Pancreas (tissue), 10 donors: ENCODE data around the gene SLC6A19. TPM values are rescaled to one million over a fixed set of nuclear protein-coding genes. Genes with fewer than 3 reads are reported as not detected.

Source experiments
- ATAC-seq, 4 donors: fragments of 200-7000 bp; cut with Tn5 transposase; one replicate each; pipeline versions ENCODE4 v1.8.0 to v1.9.1; 2020; ENCODE audit warnings: mild to moderate bottlenecking in 4 of 4, moderate library complexity in 4 of 4
- DNase-seq, 6 donors: peaks; one replicate each; pipeline ENCODE4 v3.0.0-alpha.2; 2020
- FAIRE-seq: peaks from 2 replicates; lab custom pipeline; 2012; peaks lifted over from hg19 to GRCh38; lab: Jason Lieb, UNC
- H3K27ac ChIP-seq, 4 donors: fragments of 200-600 bp; sonication (generic); 1 replicate in 3 of 4; 2 replicates in 1 of 4; pipeline versions ENCODE4 v1.5.0 to v1.8.0; 2020
- H3K27me3 ChIP-seq, 4 donors: fragments of 200-600 bp; one replicate each; pipeline ENCODE4 v1.8.0; 2021
- H3K36me3 ChIP-seq, 3 donors: fragments of 200-600 bp; sonication (generic) in 1 of 3; one replicate each; pipeline versions ENCODE4 v1.5.0 to v1.8.0; 2020 to 2021
- H3K4me1 ChIP-seq, 3 donors: fragments of 200-600 bp; one replicate each; pipeline ENCODE4 v1.8.0; 2021
- H3K4me3 ChIP-seq, 4 donors: fragments of 200-600 bp; sonication (generic) in 2 of 4; one replicate each; pipeline versions ENCODE4 v1.5.0 to v1.8.0; 2020 to 2021
- H3K9me3 ChIP-seq, 4 donors: fragments of 200-600 bp; one replicate each; pipeline ENCODE4 v1.8.0; 2021
- WGBS, 2 donors: extraction: QIAGEN DNeasy Blood & Tissue Kit; methylation state at CpG; one replicate each; pipeline ENCODE4 v1.1.7; 2013; 5-methylcytosine and 5-hydroxymethylcytosine counted together
- intact Hi-C, 3 donors: fragments of 100-400 bp; cut with DNase I; formaldehyde crosslinking; loops; one replicate each; pipeline versions ENCODE4 v1.11.1 to v1.14.2; 2022
- polyA plus RNA-seq, 2 donors: library from polyadenylated mRNA; stranded (reverse); fragments of 200-250 nt; gene quantifications; one replicate each; pipeline ENCODE4 v1.2.3, GENCODE V29; 2013
- total RNA-seq, 6 donors: library from RNA; stranded (reverse); fragmentation: NEBNext Ultra II Directional in 4 of 6; extraction: Animal tissue kit (Norgen Biotek cat#: 25700) in 4 of 6; gene quantifications; one replicate each; pipeline versions ENCODE4 v1.2.1 to v1.2.4, GENCODE V29; 2021 to 2023
- TF ChIP-seq, protein P1 (sequence below), 4 donors: fragments of 200-600 bp; sonication (generic) in 3 of 4; IDR thresholded peaks; one replicate each; pipeline versions ENCODE4 v1.5.0 to v1.8.0; 2021; ENCODE audit warnings: antibody characterized with exemption in 4 of 4
- donor health status: healthy with polysubstance abuse.
- donor health status: DM: no; HTN: no; CAD: no; lungs with moderate emphysema.
- donor health status: DM: no; HTN: no; CAD: no.
- donor health status: control.
- donor health status: control.
- donor health status: Bipolar disorder and iron deficiency.
- donor health status: DM: yes; HTN: yes; CAD: no.
- donor health status: DM: no; HTN: no; CAD: no.
- donor health status: DM: no; HTN: no; CAD: no.
- donor health status: DM: yes; HTN: yes; CAD: no.

The SLC6A19 gene
- total and polyA plus RNA-seq, 8 donors = 0.08 to 3.9 (median 0.29) TPM

DNA sequence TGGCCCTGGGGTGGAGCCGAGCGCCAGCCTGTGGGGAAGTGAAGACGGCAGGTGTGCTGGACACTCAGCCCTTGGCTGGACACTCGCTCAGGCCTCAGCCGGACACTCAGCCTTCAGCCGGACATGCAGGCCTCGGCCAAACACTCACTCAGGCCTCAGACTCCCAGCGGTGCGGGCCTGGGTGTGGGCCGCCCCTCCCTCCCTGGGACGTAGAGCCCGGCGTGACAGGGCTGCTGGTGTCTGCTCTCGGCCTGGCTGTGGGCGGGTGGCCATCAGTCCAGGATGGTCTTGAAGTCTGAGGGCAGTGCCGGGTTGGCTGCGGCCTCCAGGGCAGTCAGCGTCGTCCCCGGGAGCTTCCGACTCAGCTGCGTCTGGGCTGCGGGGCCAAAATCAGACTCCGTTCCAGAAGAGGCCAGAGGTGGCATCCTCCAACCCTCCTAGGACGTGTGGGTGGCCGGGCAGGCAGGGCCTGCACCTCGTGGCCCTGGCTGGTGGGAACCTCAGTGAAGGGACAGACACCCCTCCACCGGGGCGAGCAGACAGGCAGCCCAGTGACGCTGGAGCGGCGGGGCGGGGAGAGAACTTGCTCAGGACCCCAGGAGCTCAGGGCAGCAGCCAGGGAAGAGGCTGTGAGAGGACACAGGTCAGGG is 52.2 kb downstream of the SLC6A19 start:
- intact Hi-C loops = no loop called here
- no peaks in the 10 kb centered on the region for H3K36me3 ChIP-seq
- H3K4me3 ChIP-seq = no peak overlapping the region
- H3K27ac ChIP-seq = no peak overlapping the region
- no peaks in the 10 kb centered on the region for H3K4me1 ChIP-seq
- no peaks in the 10 kb centered on the region for H3K9me3 ChIP-seq
- TF ChIP-seq, protein P1, sequence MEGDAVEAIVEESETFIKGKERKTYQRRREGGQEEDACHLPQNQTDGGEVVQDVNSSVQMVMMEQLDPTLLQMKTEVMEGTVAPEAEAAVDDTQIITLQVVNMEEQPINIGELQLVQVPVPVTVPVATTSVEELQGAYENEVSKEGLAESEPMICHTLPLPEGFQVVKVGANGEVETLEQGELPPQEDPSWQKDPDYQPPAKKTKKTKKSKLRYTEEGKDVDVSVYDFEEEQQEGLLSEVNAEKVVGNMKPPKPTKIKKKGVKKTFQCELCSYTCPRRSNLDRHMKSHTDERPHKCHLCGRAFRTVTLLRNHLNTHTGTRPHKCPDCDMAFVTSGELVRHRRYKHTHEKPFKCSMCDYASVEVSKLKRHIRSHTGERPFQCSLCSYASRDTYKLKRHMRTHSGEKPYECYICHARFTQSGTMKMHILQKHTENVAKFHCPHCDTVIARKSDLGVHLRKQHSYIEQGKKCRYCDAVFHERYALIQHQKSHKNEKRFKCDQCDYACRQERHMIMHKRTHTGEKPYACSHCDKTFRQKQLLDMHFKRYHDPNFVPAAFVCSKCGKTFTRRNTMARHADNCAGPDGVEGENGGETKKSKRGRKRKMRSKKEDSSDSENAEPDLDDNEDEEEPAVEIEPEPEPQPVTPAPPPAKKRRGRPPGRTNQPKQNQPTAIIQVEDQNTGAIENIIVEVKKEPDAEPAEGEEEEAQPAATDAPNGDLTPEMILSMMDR (IDR thresholded peaks at IDR 0.05) = no peak
- FAIRE-seq = no peak
- H3K27me3 ChIP-seq = no peaks in the 10 kb centered on the region
- WGBS, 2 donors = 81 to 87% methylated on average over 32 to 33 of the region's 33 CpGs
- no peak for ATAC-seq
- DNase-seq = peak in 1 of 6 donors; percentile 70

DNA sequence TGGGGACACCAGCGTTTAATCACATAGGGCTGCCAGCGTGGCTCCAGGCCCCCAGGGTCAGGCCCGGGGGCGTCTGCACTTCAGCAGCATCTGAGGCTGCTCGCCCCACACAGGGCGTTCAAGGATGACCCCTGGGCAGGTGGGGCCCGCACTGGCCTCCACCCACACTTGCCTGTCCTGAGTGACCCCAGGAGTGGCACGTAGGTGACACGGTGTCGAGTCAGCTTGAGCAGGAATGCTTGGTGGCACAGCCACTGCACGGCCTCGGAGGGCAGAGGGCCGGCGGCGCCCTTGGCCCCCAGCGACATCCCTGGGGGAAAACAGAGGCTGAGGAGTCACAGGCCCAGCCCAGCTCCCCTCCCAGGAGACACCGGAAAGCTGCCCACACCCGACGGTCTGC is 52.8 kb downstream of the SLC6A19 start:
- TF ChIP-seq, protein P1 (IDR thresholded peaks at IDR 0.05) = no peak
- intact Hi-C loops = no loop called here
- DNase-seq (peak in 1 of 6 donors; percentile 45), ATAC-seq (no peak), FAIRE-seq (no peak)
- WGBS, 2 donors = 78 to 85% methylated on average over 19 of the region's 19 CpGs
- H3K4me1 ChIP-seq = no peaks in the 10 kb centered on the region
- no peaks in the 10 kb centered on the region for H3K27me3 ChIP-seq
- H3K27ac ChIP-seq = no peak overlapping the region
- no peak overlapping the region for H3K4me3 ChIP-seq
- H3K36me3 ChIP-seq = no peaks in the 10 kb centered on the region
- no peaks in the 10 kb centered on the region for H3K9me3 ChIP-seq

DNA sequence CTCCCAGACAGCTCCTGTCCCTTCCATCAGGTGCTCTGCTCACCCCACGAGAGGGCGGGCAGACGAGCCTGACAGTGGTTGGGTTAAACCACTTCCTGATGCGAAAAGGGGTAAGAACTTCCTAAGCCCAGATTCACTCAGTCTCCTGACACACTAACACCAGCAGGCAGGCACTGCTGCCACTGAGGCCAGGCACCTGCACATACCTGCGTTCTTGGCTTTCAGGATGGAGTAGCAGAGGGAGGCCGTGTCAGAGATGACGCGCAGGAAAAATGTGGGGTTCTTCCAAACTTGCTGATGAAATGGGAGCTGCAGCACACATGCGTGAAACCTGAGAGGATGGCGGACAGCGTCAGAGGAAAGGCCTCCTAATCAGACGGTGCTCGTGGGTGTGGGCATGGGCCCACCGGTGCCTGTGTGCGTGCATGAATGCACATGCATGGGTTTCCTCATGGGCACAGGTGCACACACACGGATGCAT is 53.7 kb downstream of the SLC6A19 start:
- no peak for FAIRE-seq
- no peaks in the 10 kb centered on the region for H3K27me3 ChIP-seq
- peak in 1 of 6 donors; percentile 18 for DNase-seq

DNA sequence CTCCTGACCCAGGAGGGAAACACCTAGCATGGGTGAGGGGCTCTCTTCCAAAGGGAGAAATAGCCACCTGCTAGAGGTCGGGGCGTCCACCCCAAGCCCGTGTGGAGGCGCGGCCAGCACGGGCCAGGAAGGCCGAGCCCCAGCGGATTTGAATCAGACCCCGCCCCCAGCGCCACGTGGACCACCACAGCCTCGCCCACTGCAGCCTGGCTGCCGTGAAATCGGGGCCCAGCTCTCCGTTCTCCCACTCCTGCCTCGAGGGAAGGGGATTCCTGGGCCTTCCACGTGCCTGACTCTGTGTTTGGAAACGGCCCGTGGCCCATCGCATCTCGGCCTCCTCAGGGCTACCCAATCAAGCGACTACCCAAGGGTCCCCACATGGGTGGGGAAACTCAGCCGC is 55.4 kb downstream of the SLC6A19 start:
- Histone ChIP-seq H3K27ac (no peak overlapping the region), H3K9me3 (no peaks in the 10 kb centered on the region), H3K36me3 (no peaks in the 10 kb centered on the region), H3K27me3 (no peaks in the 10 kb centered on the region), H3K4me3 (no peak overlapping the region), H3K4me1 (no peaks in the 10 kb centered on the region)
- FAIRE-seq (no peak), ATAC-seq (no peak), DNase-seq (peak in 1 of 6 donors; percentile 43)
- intact Hi-C loops = no loop called here
- 84 to 87% methylated on average over 23 of the region's 23 CpGs for WGBS, 2 donors
- TF ChIP-seq, protein P1 (IDR thresholded peaks at IDR 0.05) = no peak

More for the DNA sequence above, 53.7 kb downstream of the SLC6A19 start:
- intact Hi-C loops = no loop called here
- Histone ChIP-seq H3K27ac (no peak overlapping the region), H3K36me3 (no peaks in the 10 kb centered on the region), H3K4me1 (no peaks in the 10 kb centered on the region), H3K4me3 (no peak overlapping the region), H3K9me3 (no peaks in the 10 kb centered on the region)
- TF ChIP-seq, protein P1 (IDR thresholded peaks at IDR 0.05) = no peak
- ATAC-seq = no peak
- 77 to 86% methylated on average over 16 of the region's 16 CpGs for WGBS, 2 donors

DNA sequence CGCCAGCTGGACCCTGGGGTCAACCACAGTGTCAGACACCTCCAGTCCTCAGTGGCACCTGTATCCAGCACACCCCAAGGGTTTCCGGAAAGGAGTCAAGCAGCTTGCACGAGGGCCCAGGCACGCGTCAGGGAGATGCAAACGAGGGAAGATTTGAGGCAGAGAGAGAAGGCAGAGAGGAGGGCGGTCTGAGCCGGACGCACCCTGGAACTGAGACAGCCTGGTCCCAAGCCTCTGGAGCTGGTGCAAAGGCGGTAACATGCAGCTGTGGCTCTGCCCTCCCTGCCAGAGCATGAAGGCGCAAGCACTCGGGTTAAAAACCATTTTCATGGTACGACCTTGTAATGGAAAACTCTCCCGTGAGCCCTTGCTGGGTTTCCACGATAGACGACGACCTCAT is 56.0 kb downstream of the SLC6A19 start:
- Histone ChIP-seq H3K27ac (no peak overlapping the region), H3K9me3 (no peaks in the 10 kb centered on the region), H3K36me3 (no peaks in the 10 kb centered on the region), H3K27me3 (no peaks in the 10 kb centered on the region), H3K4me1 (no peaks in the 10 kb centered on the region), H3K4me3 (no peak overlapping the region)
- no peak for FAIRE-seq
- ATAC-seq = no peak
- 75 to 83% methylated on average over 17 of the region's 17 CpGs for WGBS, 2 donors
- DNase-seq = peak in 1 of 6 donors; percentile 23
- TF ChIP-seq, protein P1 (IDR thresholded peaks at IDR 0.05) = no peak
- intact Hi-C loops = no loop called here
